H1 (cell line): ENCODE results near the gene HS6ST2. TPM values are rescaled to one million over a fixed set of nuclear protein-coding genes. Genes with fewer than 3 reads are reported as not detected.

ENCODE experiments used
- CTBP2 ChIP-seq: IDR thresholded peaks from 2 replicates; pipeline ENCODE4 v1.7.0; 2011; ENCODE audit warnings: borderline replicate concordance, mild to moderate bottlenecking, moderate library complexity, mixed read lengths, low read length; ENCODE audit not compliant: insufficient read depth, insufficient read length
- EZH2 ChIP-seq: fragments of 200-600 bp; sonication (generic); IDR thresholded peaks from 2 replicates; pipeline ENCODE4 v1.7.1; 2012; ENCODE audit warnings: low read depth, mild to moderate bottlenecking, moderate library complexity, low read length, inconsistent platforms; ENCODE audit not compliant: severe bottlenecking
- FOSL1 ChIP-seq: IDR thresholded peaks from 2 replicates; pipeline ENCODE4 v1.6.1; 2011; ENCODE audit warnings: mild to moderate bottlenecking, low read depth, low read length, moderate library complexity; ENCODE audit not compliant: insufficient read depth
- GTF2F1 ChIP-seq: IDR thresholded peaks from 2 replicates; pipeline ENCODE4 v1.6.1; 2012; ENCODE audit warnings: low read depth, low read length, improper control_type of control experiment, borderline replicate concordance
- SP1 ChIP-seq: IDR thresholded peaks from 2 replicates; pipeline ENCODE4 v1.6.1; 2011; ENCODE audit warnings: low read depth, low read length
- TCF12 ChIP-seq: IDR thresholded peaks from 2 replicates; pipeline ENCODE4 v1.6.1; 2011; ENCODE audit warnings: low read depth, mild to moderate bottlenecking, low read length
- polyA plus RNA-seq, 7 experiments: library from polyadenylated mRNA; depleted of rRNA in 3 of 7; stranded (reverse) in 5 of 7; unstranded in 2 of 7; fragments of >200 nt in 5 of 7; fragments of 200-250 nt in 2 of 7; gene quantifications; 1 replicate in 5 of 7; 2 replicates in 1 of 7; 4 replicates in 1 of 7; pipeline versions ENCODE4 v1.2.1 to v1.2.3, GENCODE V29; 2011 to 2013; ENCODE audit warnings: missing spikeins in 2 of 7, mixed read lengths in 2 of 7
- total RNA-seq: library from RNA; stranded (reverse); fragmentation: NEBNext Ultra II Directional; extraction: Animal tissue kit (Norgen Biotek cat#: 25700); gene quantifications from 2 replicates; pipeline ENCODE4 v1.2.1, GENCODE V29; 2021
- TF ChIP-seq, protein P1 (sequence below): fragments of 300-600 bp; sonication (generic); IDR thresholded peaks from 2 replicates; pipeline ENCODE4 v1.7.1; 2012; ENCODE audit warnings: low read length, moderate library complexity, mild to moderate bottlenecking, inconsistent platforms; ENCODE audit not compliant: insufficient replicate concordance
- TF ChIP-seq, protein P2 (sequence below): IDR thresholded peaks from 2 replicates; pipeline ENCODE4 v1.6.1; 2012; ENCODE audit warnings: inconsistent platforms
- TF ChIP-seq, protein P3 (sequence below): IDR thresholded peaks from 2 replicates; pipeline ENCODE4 v1.6.1; 2011; ENCODE audit warnings: low read length, improper control_type of control experiment

Gene HS6ST2
- total and polyA plus RNA-seq, 2 of the 8 experiments (the other 6 are each of a cell fraction or from before 2014, with no cell fraction given): 3.9 TPM

DNA sequence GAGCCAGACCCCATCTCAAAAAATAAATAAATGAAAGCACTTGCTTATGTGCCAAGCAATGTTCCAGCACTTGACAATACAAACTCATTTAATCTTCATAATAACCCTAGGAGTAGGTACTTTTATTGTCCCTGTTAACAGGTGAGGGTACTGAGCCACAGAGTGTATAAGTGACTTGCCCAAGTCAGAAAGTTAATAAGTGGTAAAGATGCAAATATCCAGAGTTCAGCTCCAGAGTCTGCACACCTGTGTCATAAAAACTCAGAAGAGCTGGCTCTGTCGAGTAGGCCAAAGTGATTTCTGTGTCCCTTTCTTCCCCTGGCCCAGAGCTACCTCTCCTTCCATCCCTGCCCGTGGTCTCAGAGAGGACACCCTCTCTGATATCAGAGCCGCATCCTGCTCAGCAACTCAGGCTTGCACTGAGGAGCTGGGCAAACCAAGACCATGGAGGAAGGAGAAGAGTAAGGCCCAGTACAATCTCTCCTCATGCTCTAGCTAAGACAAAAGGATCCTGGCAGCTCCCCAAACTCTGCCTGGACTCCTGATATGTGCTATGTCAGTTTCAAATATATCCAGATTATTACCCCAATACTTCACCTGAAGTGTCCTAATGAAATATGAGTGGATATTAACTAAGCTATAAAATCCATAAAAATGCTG is 136.3 kb downstream of the HS6ST2 start (continued):
- TF ChIP-seq, protein P1, sequence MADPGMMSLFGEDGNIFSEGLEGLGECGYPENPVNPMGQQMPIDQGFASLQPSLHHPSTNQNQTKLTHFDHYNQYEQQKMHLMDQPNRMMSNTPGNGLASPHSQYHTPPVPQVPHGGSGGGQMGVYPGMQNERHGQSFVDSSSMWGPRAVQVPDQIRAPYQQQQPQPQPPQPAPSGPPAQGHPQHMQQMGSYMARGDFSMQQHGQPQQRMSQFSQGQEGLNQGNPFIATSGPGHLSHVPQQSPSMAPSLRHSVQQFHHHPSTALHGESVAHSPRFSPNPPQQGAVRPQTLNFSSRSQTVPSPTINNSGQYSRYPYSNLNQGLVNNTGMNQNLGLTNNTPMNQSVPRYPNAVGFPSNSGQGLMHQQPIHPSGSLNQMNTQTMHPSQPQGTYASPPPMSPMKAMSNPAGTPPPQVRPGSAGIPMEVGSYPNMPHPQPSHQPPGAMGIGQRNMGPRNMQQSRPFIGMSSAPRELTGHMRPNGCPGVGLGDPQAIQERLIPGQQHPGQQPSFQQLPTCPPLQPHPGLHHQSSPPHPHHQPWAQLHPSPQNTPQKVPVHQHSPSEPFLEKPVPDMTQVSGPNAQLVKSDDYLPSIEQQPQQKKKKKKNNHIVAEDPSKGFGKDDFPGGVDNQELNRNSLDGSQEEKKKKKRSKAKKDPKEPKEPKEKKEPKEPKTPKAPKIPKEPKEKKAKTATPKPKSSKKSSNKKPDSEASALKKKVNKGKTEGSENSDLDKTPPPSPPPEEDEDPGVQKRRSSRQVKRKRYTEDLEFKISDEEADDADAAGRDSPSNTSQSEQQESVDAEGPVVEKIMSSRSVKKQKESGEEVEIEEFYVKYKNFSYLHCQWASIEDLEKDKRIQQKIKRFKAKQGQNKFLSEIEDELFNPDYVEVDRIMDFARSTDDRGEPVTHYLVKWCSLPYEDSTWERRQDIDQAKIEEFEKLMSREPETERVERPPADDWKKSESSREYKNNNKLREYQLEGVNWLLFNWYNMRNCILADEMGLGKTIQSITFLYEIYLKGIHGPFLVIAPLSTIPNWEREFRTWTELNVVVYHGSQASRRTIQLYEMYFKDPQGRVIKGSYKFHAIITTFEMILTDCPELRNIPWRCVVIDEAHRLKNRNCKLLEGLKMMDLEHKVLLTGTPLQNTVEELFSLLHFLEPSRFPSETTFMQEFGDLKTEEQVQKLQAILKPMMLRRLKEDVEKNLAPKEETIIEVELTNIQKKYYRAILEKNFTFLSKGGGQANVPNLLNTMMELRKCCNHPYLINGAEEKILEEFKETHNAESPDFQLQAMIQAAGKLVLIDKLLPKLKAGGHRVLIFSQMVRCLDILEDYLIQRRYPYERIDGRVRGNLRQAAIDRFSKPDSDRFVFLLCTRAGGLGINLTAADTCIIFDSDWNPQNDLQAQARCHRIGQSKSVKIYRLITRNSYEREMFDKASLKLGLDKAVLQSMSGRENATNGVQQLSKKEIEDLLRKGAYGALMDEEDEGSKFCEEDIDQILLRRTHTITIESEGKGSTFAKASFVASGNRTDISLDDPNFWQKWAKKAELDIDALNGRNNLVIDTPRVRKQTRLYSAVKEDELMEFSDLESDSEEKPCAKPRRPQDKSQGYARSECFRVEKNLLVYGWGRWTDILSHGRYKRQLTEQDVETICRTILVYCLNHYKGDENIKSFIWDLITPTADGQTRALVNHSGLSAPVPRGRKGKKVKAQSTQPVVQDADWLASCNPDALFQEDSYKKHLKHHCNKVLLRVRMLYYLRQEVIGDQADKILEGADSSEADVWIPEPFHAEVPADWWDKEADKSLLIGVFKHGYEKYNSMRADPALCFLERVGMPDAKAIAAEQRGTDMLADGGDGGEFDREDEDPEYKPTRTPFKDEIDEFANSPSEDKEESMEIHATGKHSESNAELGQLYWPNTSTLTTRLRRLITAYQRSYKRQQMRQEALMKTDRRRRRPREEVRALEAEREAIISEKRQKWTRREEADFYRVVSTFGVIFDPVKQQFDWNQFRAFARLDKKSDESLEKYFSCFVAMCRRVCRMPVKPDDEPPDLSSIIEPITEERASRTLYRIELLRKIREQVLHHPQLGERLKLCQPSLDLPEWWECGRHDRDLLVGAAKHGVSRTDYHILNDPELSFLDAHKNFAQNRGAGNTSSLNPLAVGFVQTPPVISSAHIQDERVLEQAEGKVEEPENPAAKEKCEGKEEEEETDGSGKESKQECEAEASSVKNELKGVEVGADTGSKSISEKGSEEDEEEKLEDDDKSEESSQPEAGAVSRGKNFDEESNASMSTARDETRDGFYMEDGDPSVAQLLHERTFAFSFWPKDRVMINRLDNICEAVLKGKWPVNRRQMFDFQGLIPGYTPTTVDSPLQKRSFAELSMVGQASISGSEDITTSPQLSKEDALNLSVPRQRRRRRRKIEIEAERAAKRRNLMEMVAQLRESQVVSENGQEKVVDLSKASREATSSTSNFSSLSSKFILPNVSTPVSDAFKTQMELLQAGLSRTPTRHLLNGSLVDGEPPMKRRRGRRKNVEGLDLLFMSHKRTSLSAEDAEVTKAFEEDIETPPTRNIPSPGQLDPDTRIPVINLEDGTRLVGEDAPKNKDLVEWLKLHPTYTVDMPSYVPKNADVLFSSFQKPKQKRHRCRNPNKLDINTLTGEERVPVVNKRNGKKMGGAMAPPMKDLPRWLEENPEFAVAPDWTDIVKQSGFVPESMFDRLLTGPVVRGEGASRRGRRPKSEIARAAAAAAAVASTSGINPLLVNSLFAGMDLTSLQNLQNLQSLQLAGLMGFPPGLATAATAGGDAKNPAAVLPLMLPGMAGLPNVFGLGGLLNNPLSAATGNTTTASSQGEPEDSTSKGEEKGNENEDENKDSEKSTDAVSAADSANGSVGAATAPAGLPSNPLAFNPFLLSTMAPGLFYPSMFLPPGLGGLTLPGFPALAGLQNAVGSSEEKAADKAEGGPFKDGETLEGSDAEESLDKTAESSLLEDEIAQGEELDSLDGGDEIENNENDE: no peak
- TF ChIP-seq, protein P2, sequence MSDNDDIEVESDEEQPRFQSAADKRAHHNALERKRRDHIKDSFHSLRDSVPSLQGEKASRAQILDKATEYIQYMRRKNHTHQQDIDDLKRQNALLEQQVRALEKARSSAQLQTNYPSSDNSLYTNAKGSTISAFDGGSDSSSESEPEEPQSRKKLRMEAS: no peak
- no peak for TF ChIP-seq EZH2
- no peak for TF ChIP-seq CTBP2
- TF ChIP-seq, protein P3, sequence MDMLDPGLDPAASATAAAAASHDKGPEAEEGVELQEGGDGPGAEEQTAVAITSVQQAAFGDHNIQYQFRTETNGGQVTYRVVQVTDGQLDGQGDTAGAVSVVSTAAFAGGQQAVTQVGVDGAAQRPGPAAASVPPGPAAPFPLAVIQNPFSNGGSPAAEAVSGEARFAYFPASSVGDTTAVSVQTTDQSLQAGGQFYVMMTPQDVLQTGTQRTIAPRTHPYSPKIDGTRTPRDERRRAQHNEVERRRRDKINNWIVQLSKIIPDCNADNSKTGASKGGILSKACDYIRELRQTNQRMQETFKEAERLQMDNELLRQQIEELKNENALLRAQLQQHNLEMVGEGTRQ: no peak
- TF ChIP-seq GTF2F1: no peak
- no peak for TF ChIP-seq TCF12
- TF ChIP-seq FOSL1: no peak
- no peak for TF ChIP-seq SP1
